ENCODE data around the gene PF4V1. TPM values are rescaled to one million over a fixed set of nuclear protein-coding genes. Genes with fewer than 3 reads are reported as not detected.

PF4V1 gene
- polyA plus RNA-seq, 1 donor (not counting 4 experiments of a cell fraction or from before 2014, with no cell fraction given), result not detected

- FAIRE-seq (peak; percentile 79), DNase-seq (ENCODE audit: low read depth, low spot score) (no peak)
- peak overlapping the region; percentile 28 for H3K27ac ChIP-seq (ENCODE audit: control insufficient read depth, insufficient read depth, low read length)
These were observed 49.0 kb downstream of the PF4V1 start for GRCh38 chr4:73902038-73902637.

GRCh38 chr4:73902817-73903547 lies 49.9 kb downstream of the PF4V1 start:
- DNase-seq (ENCODE audit: low read depth, low spot score) (no peak), FAIRE-seq (no peak)
- H3K4me1 ChIP-seq (ENCODE audit: control insufficient read depth, extremely low read depth, insufficient read depth, low read length), result peaks cover 8% of the 10 kb centered on the region
- peak overlapping the region; percentile 28 for H3K27ac ChIP-seq (ENCODE audit: control insufficient read depth, insufficient read depth, low read length)
- H3K27me3 ChIP-seq (ENCODE audit: control insufficient read depth, extremely low read depth, insufficient read depth, low read length), result no peaks in the 10 kb centered on the region
- no peaks in the 10 kb centered on the region for H3K79me2 ChIP-seq (ENCODE audit: control insufficient read depth, insufficient read depth, low read length)
- H2AFZ ChIP-seq (ENCODE audit: control insufficient read depth, low read length), result no peak overlapping the region
- no peaks in the 10 kb centered on the region for H3K36me3 ChIP-seq (ENCODE audit: control insufficient read depth in 2 of 2, extremely low read depth in 1 of 2, insufficient read depth in 2 of 2, low read length in 2 of 2)
- no peaks in the 10 kb centered on the region for H3K9me3 ChIP-seq (ENCODE audit: control insufficient read depth, low read depth, low read length)
- H3K4me3 ChIP-seq (ENCODE audit: control insufficient read depth in 2 of 3, extremely low read depth in 1 of 3, insufficient read depth in 2 of 3, low read depth in 1 of 3, low read length in 3 of 3), result no peak overlapping the region
- H3K4me2 ChIP-seq (ENCODE audit: control insufficient read depth, extremely low read depth, insufficient read depth, low read depth, low read length), result no peak overlapping the region
- no peak overlapping the region for H3K9ac ChIP-seq (ENCODE audit: control insufficient read depth, extremely low read depth, insufficient read depth, low read length)
- no peaks in the 10 kb centered on the region for H4K20me1 ChIP-seq (ENCODE audit: control insufficient read depth, extremely low read depth, insufficient read depth, low read length)
- TF ChIP-seq EZH2 (IDR thresholded peaks at IDR 0.05; ENCODE audit: low read length) (no peak), CTCF (optimal IDR thresholded peaks at IDR 0.05 in 1 of 3, IDR thresholded peaks at IDR 0.05 in 1 of 3, conservative IDR thresholded peaks at IDR 0.05 in 1 of 3; ENCODE audit: extremely low read depth in 1 of 3, insufficient read depth in 2 of 3, low read length in 3 of 3) (no peak)
- dilution Hi-C loops (cut with MboI; ENCODE audit: extremely low pct_ligation_motif_present, low sequenced_read_pairs), result no loop called here
- no peaks in the 10 kb centered on the region for H3K9me1 ChIP-seq (ENCODE audit: control insufficient read depth, extremely low read depth, insufficient read depth, low read length)

More at GRCh38 chr4:73902038-73902637, 49.0 kb downstream of the PF4V1 start:
- H3K4me2 ChIP-seq (ENCODE audit: control insufficient read depth, extremely low read depth, insufficient read depth, low read depth, low read length), result no peak overlapping the region
- H3K79me2 ChIP-seq (ENCODE audit: control insufficient read depth, insufficient read depth, low read length), result no peaks in the 10 kb centered on the region
- H3K9me1 ChIP-seq (ENCODE audit: control insufficient read depth, extremely low read depth, insufficient read depth, low read length), result no peaks in the 10 kb centered on the region
- no peaks in the 10 kb centered on the region for H3K9me3 ChIP-seq (ENCODE audit: control insufficient read depth, low read depth, low read length)
- H4K20me1 ChIP-seq (ENCODE audit: control insufficient read depth, extremely low read depth, insufficient read depth, low read length), result no peaks in the 10 kb centered on the region
- H3K9ac ChIP-seq (ENCODE audit: control insufficient read depth, extremely low read depth, insufficient read depth, low read length), result no peak overlapping the region
- no peaks in the 10 kb centered on the region for H3K27me3 ChIP-seq (ENCODE audit: control insufficient read depth, extremely low read depth, insufficient read depth, low read length)
- dilution Hi-C loops (cut with MboI; ENCODE audit: extremely low pct_ligation_motif_present, low sequenced_read_pairs), result no loop called here
- H3K36me3 ChIP-seq (ENCODE audit: control insufficient read depth in 2 of 2, extremely low read depth in 1 of 2, insufficient read depth in 2 of 2, low read length in 2 of 2), result no peaks in the 10 kb centered on the region
- H3K4me1 ChIP-seq (ENCODE audit: control insufficient read depth, extremely low read depth, insufficient read depth, low read length), result peaks cover 8% of the 10 kb centered on the region
- H3K4me3 ChIP-seq (ENCODE audit: control insufficient read depth in 2 of 3, extremely low read depth in 1 of 3, insufficient read depth in 2 of 3, low read depth in 1 of 3, low read length in 3 of 3), result no peak overlapping the region
- no peak for TF ChIP-seq EZH2 (IDR thresholded peaks at IDR 0.05; ENCODE audit: low read length)
- no peak for TF ChIP-seq CTCF (optimal IDR thresholded peaks at IDR 0.05 in 1 of 3, IDR thresholded peaks at IDR 0.05 in 1 of 3, conservative IDR thresholded peaks at IDR 0.05 in 1 of 3; ENCODE audit: extremely low read depth in 1 of 3, insufficient read depth in 2 of 3, low read length in 3 of 3)
- peak overlapping the region; percentile 4 for H2AFZ ChIP-seq (ENCODE audit: control insufficient read depth, low read length)

Other genes with a start within 250 kb of the PF4V1 start
- 3.6 to 6.5 TPM (median 4.4 TPM) in 3 replicates for gene RASSF6, start 232.9 kb upstream of the PF4V1 start, polyA plus RNA-seq
- gene CXCL8, start 112.7 kb upstream of the PF4V1 start, polyA plus RNA-seq, result 2.7 to 65.4 TPM (median 23.4 TPM) in 3 replicates
- 0.08 to 0.29 TPM in 2 of 3 replicates, not detected in the other for gene CXCL6, start 16.6 kb upstream of the PF4V1 start, polyA plus RNA-seq
- 12.0 to 40.7 TPM (median 35.5 TPM) in 3 replicates for gene CXCL1, start 16.1 kb downstream of the PF4V1 start, polyA plus RNA-seq
- 0.16 TPM in 1 of 3 replicates, not detected in the others for gene PF4, start 128.7 kb downstream of the PF4V1 start, polyA plus RNA-seq
- 0.42 to 1.0 TPM (median 0.68 TPM) in 3 replicates for gene PPBP, start 134.9 kb downstream of the PF4V1 start, polyA plus RNA-seq
- 0.39 to 1.5 TPM (median 0.76 TPM) in 3 replicates for gene CXCL5, start 145.4 kb downstream of the PF4V1 start, polyA plus RNA-seq
- gene CXCL3, start 185.4 kb downstream of the PF4V1 start, polyA plus RNA-seq, result 2.9 to 10.8 TPM (median 6.3 TPM) in 3 replicates
- 0.96 to 39.7 TPM (median 9.7 TPM) in 3 replicates for gene CXCL2, start 245.9 kb downstream of the PF4V1 start, polyA plus RNA-seq